ENCODE results near the gene CD300C. TPM values are rescaled to one million over a fixed set of nuclear protein-coding genes. Genes with fewer than 3 reads are reported as not detected.
"Not testable (repeated sequence)": the region's sequence is repeated elsewhere in the genome, so short reads cannot be mapped to it uniquely, and the experiment has no call there.

CD300C gene
- total RNA-seq, 2 donors from 2014 or later = 0.35 to 1.1 TPM

DNA sequence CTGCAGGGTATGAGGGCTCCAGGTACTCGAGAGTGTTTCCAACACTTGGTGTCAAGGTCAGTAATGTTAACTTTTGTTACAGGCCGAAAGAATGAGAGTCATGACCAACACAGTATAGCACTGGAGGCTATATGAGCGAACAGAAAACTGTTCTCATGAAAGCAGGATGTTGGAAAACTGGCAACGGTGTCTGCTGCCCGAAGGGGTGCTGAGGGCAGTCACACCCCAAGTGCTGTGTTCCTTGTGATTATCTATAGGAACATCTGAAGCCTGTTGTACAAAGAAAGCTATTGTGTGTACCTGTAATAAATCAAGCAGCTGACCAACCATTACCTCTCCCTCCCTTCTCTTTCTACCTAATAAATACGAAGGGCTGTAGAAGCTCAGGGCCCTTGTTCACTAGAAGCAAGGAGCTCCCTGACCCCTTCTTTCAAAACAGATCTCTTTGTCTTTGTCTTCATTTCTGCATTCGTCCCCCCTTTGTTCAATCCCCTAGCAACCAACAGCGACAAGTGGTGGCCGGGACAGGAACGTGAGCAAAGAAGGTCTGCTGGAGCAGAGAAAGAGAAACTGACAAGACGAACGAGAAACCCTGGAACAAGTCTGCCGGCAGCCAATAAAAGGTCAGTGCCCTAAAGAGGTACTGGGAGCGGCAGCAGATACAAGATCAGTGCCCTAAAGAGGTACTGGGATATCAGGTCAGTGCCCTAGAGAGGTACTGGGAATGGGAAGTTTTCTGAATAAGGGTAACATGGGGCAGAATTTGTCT is 38.6 kb upstream of the CD300C start:
- Histone ChIP-seq H3K27me3 (no peaks in the 10 kb centered on the region), H3K4me3 (peak overlapping the region; percentile 5), H3K4me1 (no peaks in the 10 kb centered on the region), H3K27ac (no peak overlapping the region), H3K9ac (ENCODE audit: low read depth in 2 of 2, low read length in 2 of 2) (no peak overlapping the region), H3K36me3 (no peaks in the 10 kb centered on the region), H3K9me3 (no peaks in the 10 kb centered on the region)
- TF ChIP-seq, protein P1, sequence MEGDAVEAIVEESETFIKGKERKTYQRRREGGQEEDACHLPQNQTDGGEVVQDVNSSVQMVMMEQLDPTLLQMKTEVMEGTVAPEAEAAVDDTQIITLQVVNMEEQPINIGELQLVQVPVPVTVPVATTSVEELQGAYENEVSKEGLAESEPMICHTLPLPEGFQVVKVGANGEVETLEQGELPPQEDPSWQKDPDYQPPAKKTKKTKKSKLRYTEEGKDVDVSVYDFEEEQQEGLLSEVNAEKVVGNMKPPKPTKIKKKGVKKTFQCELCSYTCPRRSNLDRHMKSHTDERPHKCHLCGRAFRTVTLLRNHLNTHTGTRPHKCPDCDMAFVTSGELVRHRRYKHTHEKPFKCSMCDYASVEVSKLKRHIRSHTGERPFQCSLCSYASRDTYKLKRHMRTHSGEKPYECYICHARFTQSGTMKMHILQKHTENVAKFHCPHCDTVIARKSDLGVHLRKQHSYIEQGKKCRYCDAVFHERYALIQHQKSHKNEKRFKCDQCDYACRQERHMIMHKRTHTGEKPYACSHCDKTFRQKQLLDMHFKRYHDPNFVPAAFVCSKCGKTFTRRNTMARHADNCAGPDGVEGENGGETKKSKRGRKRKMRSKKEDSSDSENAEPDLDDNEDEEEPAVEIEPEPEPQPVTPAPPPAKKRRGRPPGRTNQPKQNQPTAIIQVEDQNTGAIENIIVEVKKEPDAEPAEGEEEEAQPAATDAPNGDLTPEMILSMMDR (IDR thresholded peaks at IDR 0.05) = no peak
- no peak for DNase-seq
- intact Hi-C loops (cut with DNase I) = no loop called here

DNA sequence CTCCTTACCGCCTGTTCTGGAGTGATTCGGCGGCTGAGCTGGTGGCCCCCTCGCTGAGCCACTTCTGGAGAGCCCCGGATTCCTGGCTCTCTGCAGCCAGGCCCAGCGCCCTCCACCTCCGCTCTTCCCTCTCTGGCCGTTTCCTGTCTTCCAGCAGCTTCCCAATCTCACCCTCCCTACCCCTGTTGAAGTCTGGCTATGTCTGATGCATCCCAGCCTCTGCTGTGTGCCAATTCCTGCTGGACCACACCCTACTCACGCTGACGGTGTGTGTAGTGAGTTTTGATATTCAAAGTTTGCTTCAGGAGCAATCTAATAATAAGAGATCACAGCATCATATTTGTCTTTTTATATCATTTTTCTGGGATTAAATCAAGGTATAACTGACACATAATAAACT is 36.7 kb upstream of the CD300C start:
- H3K9ac ChIP-seq (ENCODE audit: low read depth in 2 of 2, low read length in 2 of 2) = no peak overlapping the region
- no peaks in the 10 kb centered on the region for H3K36me3 ChIP-seq
- H3K9me3 ChIP-seq = no peaks in the 10 kb centered on the region
- TF ChIP-seq, protein P1 (IDR thresholded peaks at IDR 0.05) = no peak
- no peaks in the 10 kb centered on the region for H3K27me3 ChIP-seq
- no peak for DNase-seq
- intact Hi-C loops (cut with DNase I) = no loop called here
- H3K27ac ChIP-seq = no peak overlapping the region
- H3K4me1 ChIP-seq = no peaks in the 10 kb centered on the region
- no peak overlapping the region for H3K4me3 ChIP-seq

DNA sequence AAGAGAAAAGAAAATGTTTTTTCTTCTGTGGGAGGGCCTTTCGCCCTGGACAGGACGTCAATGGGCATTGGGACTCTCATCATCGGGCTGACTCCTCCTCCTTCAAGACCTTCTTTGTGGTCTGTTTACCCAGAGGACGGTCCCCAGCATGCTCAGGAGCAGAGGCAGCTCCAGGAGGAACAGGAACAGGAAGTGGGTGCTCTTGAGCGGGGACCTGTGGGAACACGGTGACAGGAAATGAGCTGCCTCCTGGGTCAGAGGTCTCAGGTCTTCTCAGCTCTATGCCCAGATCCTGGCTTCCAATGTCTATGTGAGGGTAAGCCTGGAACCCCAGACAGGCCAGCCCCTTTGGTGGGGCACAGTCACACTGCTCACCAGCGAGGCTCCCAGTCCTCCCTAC is 34.0 kb upstream of the CD300C start:
- H3K4me3 ChIP-seq = no peak overlapping the region
- H3K36me3 ChIP-seq = no peaks in the 10 kb centered on the region
- H3K9ac ChIP-seq (ENCODE audit: low read depth in 2 of 2, low read length in 2 of 2) = no peak overlapping the region
- no peaks in the 10 kb centered on the region for H3K9me3 ChIP-seq
- H3K4me1 ChIP-seq = no peaks in the 10 kb centered on the region
- intact Hi-C loops (cut with DNase I) = no loop called here
- no peak overlapping the region for H3K27ac ChIP-seq
- H3K27me3 ChIP-seq = no peaks in the 10 kb centered on the region
- TF ChIP-seq, protein P1 (IDR thresholded peaks at IDR 0.05) = no peak
- DNase-seq = no peak

DNA sequence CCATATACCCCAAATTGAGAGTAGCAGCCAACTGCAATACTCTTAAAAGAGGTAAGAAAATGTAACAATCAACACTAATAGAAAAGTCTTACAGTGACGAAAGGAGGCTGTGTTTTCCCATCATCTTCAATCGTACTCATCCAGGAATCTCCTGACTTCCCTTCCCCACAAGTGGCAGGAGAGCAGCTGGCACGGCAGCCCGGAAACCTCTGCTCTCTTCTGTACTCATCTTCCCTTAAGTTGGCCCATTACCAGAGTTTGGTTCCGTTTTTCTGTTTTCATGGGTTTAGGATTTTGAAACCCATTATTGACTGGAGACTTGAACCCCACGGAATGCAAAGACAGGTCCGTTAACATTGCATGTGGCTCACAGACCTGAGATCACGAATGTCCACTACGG is 33.1 kb upstream of the CD300C start:
- Histone ChIP-seq H3K4me1 (no peaks in the 10 kb centered on the region), H3K36me3 (no peaks in the 10 kb centered on the region), H3K4me3 (no peak overlapping the region), H3K9me3 (no peaks in the 10 kb centered on the region), H3K27ac (no peak overlapping the region), H3K9ac (ENCODE audit: low read depth in 2 of 2, low read length in 2 of 2) (no peak overlapping the region), H3K27me3 (no peaks in the 10 kb centered on the region)
- TF ChIP-seq, protein P1 (IDR thresholded peaks at IDR 0.05) = no peak
- intact Hi-C loops (cut with DNase I) = no loop called here
- no peak for DNase-seq

DNA sequence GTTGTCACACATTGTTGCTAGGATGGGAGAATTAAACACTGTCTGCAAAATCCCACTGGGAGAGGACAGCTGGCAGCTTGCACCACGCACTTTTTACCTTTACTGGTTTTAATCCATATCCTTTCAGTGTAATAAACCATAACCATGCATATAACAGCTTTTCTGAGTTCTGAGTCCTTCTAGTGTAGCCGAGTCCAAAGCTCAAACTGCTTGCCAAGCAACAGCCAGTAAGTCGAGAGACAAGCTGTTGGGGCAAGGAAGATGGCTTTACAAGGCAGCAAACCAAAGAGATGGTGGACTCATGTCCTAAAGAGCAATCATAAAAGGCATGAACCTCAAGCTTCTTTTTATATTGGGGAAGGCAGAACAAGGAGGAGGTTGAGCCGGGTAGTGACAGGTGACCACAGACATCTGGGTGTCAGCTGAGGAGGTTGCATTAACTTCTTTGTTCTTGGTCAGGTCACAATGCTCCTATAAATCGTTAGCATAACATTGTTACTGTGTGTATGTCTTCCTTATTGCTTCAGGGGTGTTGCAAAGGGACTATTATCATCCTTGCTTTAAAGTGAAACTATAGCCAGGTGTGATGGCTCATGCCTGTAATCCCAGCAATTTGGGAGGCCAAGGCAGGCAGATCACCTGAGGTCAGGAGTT is 28.7 kb upstream of the CD300C start:
- TF ChIP-seq, protein P1 (IDR thresholded peaks at IDR 0.05) = no peak
- H3K36me3 ChIP-seq = no peaks in the 10 kb centered on the region
- H3K9ac ChIP-seq (ENCODE audit: low read depth in 2 of 2, low read length in 2 of 2) = no peak overlapping the region
- no peaks in the 10 kb centered on the region for H3K9me3 ChIP-seq
- no peak for DNase-seq
- no peak overlapping the region for H3K4me3 ChIP-seq
- intact Hi-C loops (cut with DNase I) = no loop called here
- no peaks in the 10 kb centered on the region for H3K4me1 ChIP-seq
- peak overlapping the region; percentile 28 for H3K27ac ChIP-seq
- H3K27me3 ChIP-seq = no peaks in the 10 kb centered on the region

DNA sequence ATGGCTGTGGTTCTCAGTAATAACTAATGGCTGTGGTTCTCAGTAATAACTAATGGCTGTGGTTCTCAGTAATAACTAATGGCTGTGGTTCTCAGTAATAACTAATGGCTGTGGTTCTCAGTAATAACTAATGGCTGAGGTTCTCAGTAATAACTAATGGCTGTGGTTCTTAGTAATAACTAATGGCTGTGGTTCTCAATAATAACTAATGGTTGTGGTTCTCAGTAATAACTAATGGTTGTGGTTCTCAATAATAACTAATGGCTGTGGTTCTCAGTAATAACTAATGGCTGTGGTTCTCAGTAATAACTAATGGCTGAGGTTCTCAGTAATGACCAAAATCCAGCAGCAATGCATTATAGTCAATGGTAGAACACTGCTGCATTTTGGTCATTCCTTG is 27.7 kb upstream of the CD300C start:
- H3K4me1 ChIP-seq; H3K9ac ChIP-seq (ENCODE audit: low read depth in 2 of 2, low read length in 2 of 2); H3K36me3 ChIP-seq; intact Hi-C loops (cut with DNase I); H3K9me3 ChIP-seq; H3K27me3 ChIP-seq; H3K4me3 ChIP-seq; DNase-seq; H3K27ac ChIP-seq: not testable (repeated sequence)
